GM20000 (cell line): ENCODE results near the gene SLC18A3.

ENCODE experiments used
- DNase-seq: peaks from one replicate; pipeline ENCODE4 v3.0.0; 2012; ENCODE audit warnings: low spot score
- CTCF ChIP-seq: IDR thresholded peaks from 2 replicates; pipeline ENCODE4 v1.5.1; 2012; ENCODE audit warnings: mild to moderate bottlenecking, control low read depth; ENCODE audit errors: extremely low read depth, missing control alignments

SLC18A3 gene

DNA sequence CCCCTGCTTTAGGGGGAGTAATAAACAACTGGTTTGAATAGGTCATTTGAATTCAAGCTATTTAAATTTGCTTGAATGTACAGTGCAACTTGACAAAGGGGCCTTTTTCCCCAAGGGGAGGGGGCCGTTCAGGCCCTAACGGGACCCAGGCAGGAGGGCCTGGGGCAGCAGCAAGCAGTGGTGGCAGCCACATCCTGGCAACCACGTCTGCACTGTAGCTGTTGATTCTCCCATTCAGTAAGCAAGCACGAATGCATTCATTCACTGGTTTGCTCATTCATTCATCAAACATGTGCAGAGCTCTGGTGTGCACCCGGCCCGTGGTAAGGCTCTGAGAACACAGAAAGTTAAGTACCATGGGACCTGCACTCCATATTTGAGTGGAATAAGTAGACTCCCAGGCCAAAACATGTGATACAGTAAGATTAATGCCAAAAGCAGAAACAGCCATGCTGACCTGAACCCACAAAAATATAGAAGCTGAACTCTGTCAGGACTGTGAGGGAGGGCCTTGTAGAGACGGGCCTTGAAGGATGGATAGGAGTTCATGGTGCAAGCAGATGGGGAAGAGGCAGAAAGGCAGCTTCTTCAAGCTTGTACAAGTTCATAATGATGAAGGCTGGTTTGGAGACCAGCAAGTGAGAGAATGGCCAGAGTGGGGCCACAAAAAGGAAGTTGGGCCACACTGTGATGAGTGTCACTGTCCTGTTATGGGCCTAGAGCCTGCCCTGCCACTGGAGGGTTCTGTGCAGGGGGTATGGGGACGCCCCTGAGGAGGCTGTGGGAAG is 40.0 kb downstream of the SLC18A3 start:
- no peak for DNase-seq

DNA sequence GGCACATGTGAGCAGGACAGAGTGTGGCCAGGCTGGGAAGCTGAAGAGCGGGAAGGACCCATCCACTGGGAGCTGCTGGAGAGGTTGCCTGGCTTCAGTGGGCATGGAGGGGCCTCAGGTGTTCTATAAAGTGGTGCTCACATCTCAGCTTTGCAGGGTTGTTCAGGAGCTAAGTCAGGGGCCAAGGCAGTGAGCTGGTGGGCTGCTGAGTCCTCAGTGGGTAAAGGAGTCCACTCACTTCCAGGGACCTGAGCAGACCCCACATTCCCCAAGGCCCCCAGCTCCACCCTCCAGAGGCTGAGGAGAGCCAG is 40.6 kb downstream of the SLC18A3 start:
- DNase-seq, result no peak
- no peak for TF ChIP-seq CTCF

More for the DNA sequence above, 40.0 kb downstream of the SLC18A3 start:
- TF ChIP-seq CTCF, result no peak

DNA sequence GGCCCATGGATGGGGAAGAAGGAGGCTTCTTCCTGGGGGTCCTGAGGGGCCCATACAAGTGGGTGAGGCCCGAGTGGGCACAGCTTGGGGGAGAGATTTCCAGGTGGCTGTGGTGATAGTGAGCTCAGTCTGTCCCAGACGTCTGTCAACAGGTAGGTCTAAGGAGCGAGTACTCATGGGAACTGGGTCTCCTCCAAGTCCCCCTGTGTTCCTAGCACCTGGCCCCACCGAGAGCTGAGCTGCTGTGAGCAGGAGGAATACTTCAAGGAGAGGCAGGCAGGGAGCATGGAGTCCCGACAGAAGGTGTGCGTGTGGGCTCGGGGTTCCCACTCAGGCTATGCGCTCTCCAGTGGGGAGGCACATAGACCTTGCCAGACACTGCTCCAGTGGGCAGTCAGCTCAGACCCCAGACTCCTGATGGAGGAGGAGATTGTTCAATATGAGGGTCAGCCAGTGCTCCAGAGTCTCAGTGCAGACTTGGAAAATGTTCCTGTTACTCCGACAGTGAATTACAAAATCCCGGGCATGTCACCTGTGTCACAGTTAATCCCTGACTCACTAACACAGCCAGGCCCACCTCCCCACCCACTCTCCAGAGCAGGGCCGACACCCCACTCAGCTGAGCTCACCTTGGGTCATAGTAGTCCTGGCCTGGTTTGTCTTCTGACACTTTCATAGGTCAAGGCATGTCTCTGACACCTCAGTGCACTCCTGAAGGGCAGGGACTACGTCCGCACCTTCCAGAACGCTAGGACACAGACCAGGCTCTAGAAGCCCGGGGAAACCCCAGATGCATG is 41.1 kb downstream of the SLC18A3 start:
- TF ChIP-seq CTCF, result no peak
- no peak for DNase-seq

DNA sequence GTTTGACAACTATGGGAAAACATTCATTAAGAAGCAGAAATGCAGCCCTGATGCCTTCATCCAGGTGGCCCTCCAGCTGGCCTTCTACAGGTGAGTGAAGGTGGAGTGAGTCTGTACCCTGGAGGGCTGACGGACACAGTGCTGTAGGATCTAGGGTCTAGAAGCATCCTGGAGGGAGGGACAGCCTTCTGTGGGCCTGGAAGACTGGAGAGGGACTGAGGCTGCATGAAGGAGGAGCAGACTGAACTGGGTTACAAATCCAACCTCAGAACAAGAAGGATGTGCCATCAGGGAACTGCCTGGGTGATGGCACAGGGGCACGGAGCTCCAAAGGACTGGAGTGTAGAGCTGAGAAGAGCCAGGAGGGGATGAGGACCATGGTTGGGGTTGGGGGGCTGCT is 41.8 kb downstream of the SLC18A3 start:
- no peak for TF ChIP-seq CTCF
- no peak for DNase-seq

DNA sequence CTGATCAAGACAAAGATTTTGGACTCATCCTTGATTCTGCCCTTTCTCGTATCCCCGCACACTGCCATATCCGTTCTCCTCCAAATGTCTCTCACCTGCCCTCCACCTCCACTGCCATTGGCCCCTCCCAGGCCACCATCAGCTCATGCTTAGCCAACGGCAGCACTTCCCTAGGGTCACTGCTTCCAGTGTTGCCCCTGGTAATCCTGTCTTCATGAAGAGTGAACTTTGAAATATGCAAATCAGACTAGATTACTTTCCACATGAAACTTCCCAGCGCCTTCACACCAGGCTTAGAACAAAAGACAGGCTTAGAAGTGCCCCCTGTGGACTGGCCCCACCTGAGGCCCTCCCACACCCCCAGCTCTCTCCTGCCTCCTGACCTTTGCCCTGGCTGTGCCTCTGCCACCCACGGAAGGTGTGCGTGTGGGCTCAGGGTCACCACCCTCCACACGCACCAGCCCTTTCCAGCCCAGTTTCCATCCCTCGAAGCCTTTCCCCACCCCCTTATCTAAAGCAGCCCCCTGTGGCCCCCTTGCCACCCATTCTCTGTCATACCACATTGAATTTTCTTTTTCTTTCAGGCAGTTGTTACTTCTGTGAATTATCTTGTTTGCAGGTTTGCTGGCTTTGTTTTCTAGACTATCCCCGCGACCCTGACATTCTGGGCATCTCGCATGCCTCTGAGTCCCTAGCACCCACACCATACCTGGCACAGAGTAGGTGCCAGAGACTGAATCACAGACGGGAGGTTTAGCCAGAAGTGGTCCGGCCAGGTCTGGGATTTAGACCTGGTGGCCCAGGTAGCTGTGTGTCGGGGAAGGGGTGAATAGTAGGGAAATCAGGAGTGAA is 42.5 kb downstream of the SLC18A3 start:
- DNase-seq, result no peak
- TF ChIP-seq CTCF, result no peak

DNA sequence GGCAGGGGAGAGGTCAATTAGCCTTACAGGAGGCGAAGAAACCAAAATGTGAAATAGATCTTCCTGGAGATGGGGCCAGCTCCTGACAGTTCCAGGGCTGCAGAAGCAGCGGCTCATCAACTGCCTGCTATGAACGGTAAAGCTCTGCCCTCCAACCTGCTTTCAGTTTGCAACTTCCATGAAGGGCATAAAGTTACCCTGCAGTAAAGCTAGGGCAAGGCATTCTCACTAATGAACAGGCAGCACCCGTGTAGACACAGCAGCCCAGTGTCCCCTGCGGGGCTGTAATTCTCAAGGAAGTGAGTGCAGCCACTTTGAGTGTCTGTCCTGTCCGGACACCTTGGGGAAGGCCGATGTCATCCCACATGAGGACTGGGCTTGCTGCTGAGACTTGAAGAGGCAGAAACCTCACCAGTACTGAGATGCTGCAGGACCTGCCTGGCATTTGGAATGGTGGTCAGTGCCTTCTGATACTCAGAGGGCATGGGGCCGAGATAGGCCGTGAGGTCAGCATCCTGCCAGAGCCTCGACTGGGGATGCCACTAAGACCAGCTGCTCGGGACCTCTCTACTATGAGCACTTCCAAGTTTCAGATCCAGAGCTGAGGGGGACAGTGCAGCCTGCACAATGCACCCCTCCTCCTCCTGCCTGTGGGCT is 43.3 kb downstream of the SLC18A3 start:
- DNase-seq, result no peak
- no peak for TF ChIP-seq CTCF
